HG03095 (cell line): ENCODE results near the gene HERC3.
"Not testable (repeated sequence)": the region's sequence is repeated elsewhere in the genome, so short reads cannot be mapped to it uniquely, and the experiment has no call there.

Experiments
- ATAC-seq: cut with Tn5 transposase; IDR thresholded peaks from one replicate; pipeline ENCODE4 v1.9.1; 2021; ENCODE audit warnings: moderate library complexity; ENCODE audit not compliant: unreplicated experiment

HERC3 gene

GRCh38 chr4:88606832-88607231 is 14.6 kb downstream of the HERC3 start:
- no peak for ATAC-seq

GRCh38 chr4:88609387-88609786 is 17.1 kb downstream of the HERC3 start:
- ATAC-seq: no peak

- ATAC-seq: not testable (repeated sequence)
Measured at GRCh38 chr4:88609794-88610193, 17.5 kb downstream of the HERC3 start.

- no peak for ATAC-seq
Measured at GRCh38 chr4:88610771-88611170, 18.5 kb downstream of the HERC3 start.

- ATAC-seq: no peak
Measured at GRCh38 chr4:88613417-88613875, 21.2 kb downstream of the HERC3 start.

GRCh38 chr4:88614058-88614457 is 21.8 kb downstream of the HERC3 start:
- no peak for ATAC-seq

- no peak for ATAC-seq
Measured at GRCh38 chr4:88616275-88617150, 24.2 kb downstream of the HERC3 start.

GRCh38 chr4:88618782-88619485 is 26.7 kb downstream of the HERC3 start:
- no peak for ATAC-seq

- no peak for ATAC-seq
Measured at GRCh38 chr4:88619971-88620370, 27.7 kb downstream of the HERC3 start.

GRCh38 chr4:88621763-88622327 is 29.6 kb downstream of the HERC3 start:
- no peak for ATAC-seq

- ATAC-seq: no peak
Measured at GRCh38 chr4:88623097-88623496, 30.8 kb downstream of the HERC3 start.

- ATAC-seq: no peak
Measured at GRCh38 chr4:88628746-88629145, 36.5 kb downstream of the HERC3 start.

GRCh38 chr4:88629826-88630225 is 37.5 kb downstream of the HERC3 start:
- ATAC-seq: no peak

- no peak for ATAC-seq
Measured at GRCh38 chr4:88630756-88631155, 38.5 kb downstream of the HERC3 start.

GRCh38 chr4:88643932-88644331 is 51.7 kb downstream of the HERC3 start:
- ATAC-seq: no peak

GRCh38 chr4:88645994-88646393 is 53.7 kb downstream of the HERC3 start:
- no peak for ATAC-seq

GRCh38 chr4:88646528-88647280 is 54.4 kb downstream of the HERC3 start:
- ATAC-seq: no peak

GRCh38 chr4:88649716-88650115 is 57.4 kb downstream of the HERC3 start:
- no peak for ATAC-seq

- ATAC-seq: no peak
Measured at GRCh38 chr4:88653371-88653946, 61.2 kb downstream of the HERC3 start.

- no peak for ATAC-seq
Measured at GRCh38 chr4:88655226-88655625, 62.9 kb downstream of the HERC3 start.
